ENCODE results near the gene WDR47. TPM values are rescaled to one million over a fixed set of nuclear protein-coding genes. Genes with fewer than 3 reads are reported as not detected.
"Not testable (repeated sequence)": the region's sequence is repeated elsewhere in the genome, so short reads cannot be mapped to it uniquely, and the experiment has no call there.

WDR47 gene
- total and polyA plus RNA-seq, 8 donors, result 3.7 to 16.9 (median 5.1) TPM

DNA sequence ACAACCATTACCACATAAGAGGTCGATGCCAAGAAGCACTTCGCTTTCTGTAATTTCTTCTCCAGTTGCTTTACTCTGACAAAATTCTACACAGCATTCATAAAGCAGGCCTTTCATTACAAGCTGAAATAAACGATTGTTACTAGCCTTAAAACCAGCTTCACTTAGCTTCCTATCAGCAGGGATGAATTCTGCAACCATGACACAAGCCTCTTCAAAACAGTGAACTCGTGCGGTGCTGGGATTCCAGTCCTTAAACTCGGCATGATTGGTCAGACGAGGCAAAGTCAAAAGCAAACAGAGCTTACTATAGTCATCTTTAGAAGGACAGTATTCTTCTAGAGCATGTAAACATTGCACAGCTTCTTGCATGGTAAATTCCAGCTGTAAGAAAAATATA is 30.6 kb downstream of the WDR47 start:
- TF ChIP-seq POLR2AphosphoS5 (IDR thresholded peaks at IDR 0.05) (no peak), EP300 (IDR thresholded peaks at IDR 0.05) (no peak), POLR2A (IDR thresholded peaks at IDR 0.05) (no peak)
- TF ChIP-seq, protein P1, sequence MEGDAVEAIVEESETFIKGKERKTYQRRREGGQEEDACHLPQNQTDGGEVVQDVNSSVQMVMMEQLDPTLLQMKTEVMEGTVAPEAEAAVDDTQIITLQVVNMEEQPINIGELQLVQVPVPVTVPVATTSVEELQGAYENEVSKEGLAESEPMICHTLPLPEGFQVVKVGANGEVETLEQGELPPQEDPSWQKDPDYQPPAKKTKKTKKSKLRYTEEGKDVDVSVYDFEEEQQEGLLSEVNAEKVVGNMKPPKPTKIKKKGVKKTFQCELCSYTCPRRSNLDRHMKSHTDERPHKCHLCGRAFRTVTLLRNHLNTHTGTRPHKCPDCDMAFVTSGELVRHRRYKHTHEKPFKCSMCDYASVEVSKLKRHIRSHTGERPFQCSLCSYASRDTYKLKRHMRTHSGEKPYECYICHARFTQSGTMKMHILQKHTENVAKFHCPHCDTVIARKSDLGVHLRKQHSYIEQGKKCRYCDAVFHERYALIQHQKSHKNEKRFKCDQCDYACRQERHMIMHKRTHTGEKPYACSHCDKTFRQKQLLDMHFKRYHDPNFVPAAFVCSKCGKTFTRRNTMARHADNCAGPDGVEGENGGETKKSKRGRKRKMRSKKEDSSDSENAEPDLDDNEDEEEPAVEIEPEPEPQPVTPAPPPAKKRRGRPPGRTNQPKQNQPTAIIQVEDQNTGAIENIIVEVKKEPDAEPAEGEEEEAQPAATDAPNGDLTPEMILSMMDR (IDR thresholded peaks at IDR 0.05), result no peak
- H3K9me3 ChIP-seq, result no peaks in the 10 kb centered on the region
- DNase-seq, result peak in 1 of 2 donors; percentile 6
- 78 to 87% (median 84%) methylated on average over 7 of the region's 7 CpGs for WGBS, 5 donors
- intact Hi-C loops (cut with DNase I; ENCODE audit: low total_unique reads), result no loop called here
- H3K4me3 ChIP-seq, result no peak overlapping the region
- no peaks in the 10 kb centered on the region for H3K4me1 ChIP-seq
- no peak overlapping the region for H3K27ac ChIP-seq
- H3K27me3 ChIP-seq, result no peaks in the 10 kb centered on the region
- H3K36me3 ChIP-seq, result peaks cover 21 to 95% (median 84%) of the 10 kb centered on the region in 4 donors

DNA sequence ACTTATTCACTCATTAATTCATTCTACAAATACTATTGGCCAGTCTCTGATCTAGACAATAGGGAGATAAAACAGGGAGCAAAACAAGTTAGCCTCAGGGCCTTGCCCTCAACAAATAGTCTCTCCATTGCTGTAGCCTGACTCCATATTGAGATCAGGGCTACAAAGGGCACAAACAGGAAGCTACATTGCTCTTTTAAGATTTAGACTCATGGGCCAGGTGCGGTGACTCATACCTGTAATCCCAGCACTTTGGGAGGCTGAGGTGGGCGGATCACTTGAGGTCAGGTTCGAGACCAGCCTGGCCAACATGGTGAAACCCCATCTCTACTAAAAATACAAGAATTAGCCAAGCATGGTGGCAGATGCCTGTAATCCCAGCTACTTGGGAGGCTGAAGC is 45.3 kb downstream of the WDR47 start:
- H3K27ac ChIP-seq; H3K4me3 ChIP-seq; H3K27me3 ChIP-seq; H3K4me1 ChIP-seq; DNase-seq; H3K9me3 ChIP-seq; intact Hi-C loops (cut with DNase I; ENCODE audit: low total_unique reads): not testable (repeated sequence)
- WGBS, 5 donors, result 90 to 99% (median 92%) methylated on average over 3 of the region's 3 CpGs
- peaks cover 24 to 90% (median 78%) of the 10 kb centered on the region in 4 donors for H3K36me3 ChIP-seq

DNA sequence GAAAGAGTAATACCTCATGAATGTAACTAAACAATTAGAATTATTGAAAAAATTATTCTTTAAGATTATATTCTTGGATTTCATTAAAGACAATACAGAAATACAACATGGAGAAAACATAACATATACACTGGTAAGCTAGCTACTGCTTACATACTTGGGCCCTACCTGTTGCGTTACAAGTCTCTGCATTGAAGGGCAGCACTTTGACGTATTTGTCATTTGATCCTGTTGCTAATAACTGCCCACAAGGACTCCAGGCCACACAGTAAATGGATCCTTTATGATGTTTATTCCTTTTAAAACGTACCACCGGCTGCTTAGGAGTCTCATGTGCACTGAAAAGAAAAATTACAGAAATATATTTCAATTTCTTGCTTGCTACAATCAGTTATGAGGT is 58.8 kb downstream of the WDR47 start:
- Histone ChIP-seq H3K4me1 (no peaks in the 10 kb centered on the region), H3K4me3 (no peak overlapping the region), H3K36me3 (peaks cover 9 to 87% (median 70%) of the 10 kb centered on the region in 4 donors), H3K27ac (no peak overlapping the region), H3K9me3 (no peaks in the 10 kb centered on the region), H3K27me3 (no peaks in the 10 kb centered on the region)
- intact Hi-C loops (cut with DNase I; ENCODE audit: low total_unique reads), result no loop called here
- DNase-seq, result no peak
- WGBS, 5 donors, result 82 to 91% (median 87%) methylated on average over 4 of the region's 4 CpGs
- no peak for TF ChIP-seq POLR2A (IDR thresholded peaks at IDR 0.05)
- TF ChIP-seq EP300 (IDR thresholded peaks at IDR 0.05), result no peak
- TF ChIP-seq, protein P1 (IDR thresholded peaks at IDR 0.05), result no peak
- TF ChIP-seq POLR2AphosphoS5 (IDR thresholded peaks at IDR 0.05), result no peak

DNA sequence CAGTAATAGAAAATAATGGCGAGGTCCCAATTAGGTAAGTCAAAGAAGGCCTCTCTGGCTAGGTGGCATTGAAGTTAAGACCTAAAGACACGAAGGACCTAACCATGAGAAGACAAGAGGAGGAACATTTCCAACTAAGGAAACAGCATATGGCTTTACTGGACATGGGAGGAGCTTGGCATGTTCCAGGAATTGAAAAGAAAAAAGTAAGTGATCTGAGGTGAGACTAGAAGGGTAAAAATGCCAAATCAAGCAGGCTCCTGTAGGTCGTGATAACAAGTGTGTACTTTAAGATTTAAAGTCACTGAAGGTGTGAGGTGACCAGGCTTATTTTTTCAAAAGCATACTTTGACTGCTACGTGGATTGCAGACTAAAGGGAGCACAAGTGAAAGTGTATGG is 65.2 kb downstream of the WDR47 start:
- Histone ChIP-seq H3K36me3 (peaks cover 10 to 96% (median 72%) of the 10 kb centered on the region in 4 donors), H3K4me1 (peaks cover 0 to 6% (median 2%) of the 10 kb centered on the region in 4 donors), H3K4me3 (no peak overlapping the region), H3K27ac (peak overlapping the region; percentile 36 to 69 (median 68)), H3K9me3 (no peaks in the 10 kb centered on the region), H3K27me3 (no peaks in the 10 kb centered on the region)
- 38 to 67% (median 52%) methylated on average over 4 of the region's 4 CpGs for WGBS, 5 donors
- TF ChIP-seq POLR2A (IDR thresholded peaks at IDR 0.05) (no peak), POLR2AphosphoS5 (IDR thresholded peaks at IDR 0.05) (no peak), EP300 (IDR thresholded peaks at IDR 0.05) (no peak)
- TF ChIP-seq, protein P1 (IDR thresholded peaks at IDR 0.05), result no peak
- peak in 1 of 2 donors; percentile 55 for DNase-seq
- intact Hi-C loops (cut with DNase I; ENCODE audit: low total_unique reads), result no loop called here

DNA sequence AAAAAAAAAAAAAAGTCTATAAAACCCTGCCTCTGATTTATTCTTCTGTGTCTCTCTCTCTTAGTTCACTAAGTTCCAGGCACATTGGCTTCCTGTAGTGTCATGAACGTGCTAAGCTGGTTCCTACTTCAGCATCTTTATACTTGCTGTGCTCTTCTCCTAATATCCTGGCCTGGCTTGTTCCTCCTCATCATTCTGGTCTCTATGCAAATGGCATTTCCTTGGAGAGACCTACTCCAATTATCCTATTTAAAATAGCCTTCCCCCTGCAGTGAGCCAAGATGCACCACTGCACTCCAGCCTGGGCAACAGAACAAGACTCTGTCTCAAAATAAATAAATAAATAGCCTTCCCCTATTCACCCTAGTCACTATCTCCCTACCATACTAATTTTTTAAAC is 69.0 kb downstream of the WDR47 start:
- Histone ChIP-seq H3K36me3 (peaks cover 13 to 85% (median 68%) of the 10 kb centered on the region in 4 donors), H3K4me3 (no peak overlapping the region), H3K9me3 (no peaks in the 10 kb centered on the region), H3K27ac (no peak overlapping the region), H3K27me3 (no peaks in the 10 kb centered on the region), H3K4me1 (peaks cover 0 to 6% (median 2%) of the 10 kb centered on the region in 4 donors)
- WGBS, 5 donors, result 88 to 100% (median 96%) methylated on average over 1 of the region's 1 CpG
- DNase-seq, result no peak
- intact Hi-C loops (cut with DNase I; ENCODE audit: low total_unique reads), result no loop called here
- TF ChIP-seq POLR2AphosphoS5 (IDR thresholded peaks at IDR 0.05) (no peak), EP300 (IDR thresholded peaks at IDR 0.05) (no peak), POLR2A (IDR thresholded peaks at IDR 0.05) (no peak)
- TF ChIP-seq, protein P1 (IDR thresholded peaks at IDR 0.05), result no peak

Data from stomach (tissue), 9 donors.